ENCODE measurements around the gene PTPN22. TPM values are rescaled to one million over a fixed set of nuclear protein-coding genes. Genes with fewer than 3 reads are reported as not detected.

PTPN22 gene
- total RNA-seq, 1 donor from 2014 or later = 26.1 TPM

DNA sequence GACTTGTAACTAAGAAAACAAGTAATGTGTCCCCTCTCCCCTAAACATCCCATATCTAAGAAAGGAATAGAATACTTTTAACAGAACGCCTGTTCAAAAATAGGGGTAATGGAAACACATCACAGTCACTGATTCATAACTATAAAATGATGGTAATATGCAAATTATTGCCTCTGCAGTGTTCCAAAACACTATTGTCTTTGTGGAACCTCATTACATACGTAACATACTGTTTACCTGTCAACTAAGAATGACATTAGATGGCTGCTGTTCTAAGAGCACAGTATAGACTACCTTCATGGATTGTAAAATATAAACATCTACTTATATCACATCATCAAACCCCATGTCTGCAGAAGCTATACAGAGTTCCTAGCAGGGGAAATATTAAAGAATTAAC lies 19.3 kb upstream of the PTPN22 start:
- ChIA-PET CTCF (no interaction called here), POLR2A (no interaction called here)
- intact Hi-C loops (cut with micrococcal nuclease) = no loop called here
- H3K4me1 Mint-ChIP-seq = no peaks in the 10 kb centered on the region
- TF ChIP-seq, protein P1, sequence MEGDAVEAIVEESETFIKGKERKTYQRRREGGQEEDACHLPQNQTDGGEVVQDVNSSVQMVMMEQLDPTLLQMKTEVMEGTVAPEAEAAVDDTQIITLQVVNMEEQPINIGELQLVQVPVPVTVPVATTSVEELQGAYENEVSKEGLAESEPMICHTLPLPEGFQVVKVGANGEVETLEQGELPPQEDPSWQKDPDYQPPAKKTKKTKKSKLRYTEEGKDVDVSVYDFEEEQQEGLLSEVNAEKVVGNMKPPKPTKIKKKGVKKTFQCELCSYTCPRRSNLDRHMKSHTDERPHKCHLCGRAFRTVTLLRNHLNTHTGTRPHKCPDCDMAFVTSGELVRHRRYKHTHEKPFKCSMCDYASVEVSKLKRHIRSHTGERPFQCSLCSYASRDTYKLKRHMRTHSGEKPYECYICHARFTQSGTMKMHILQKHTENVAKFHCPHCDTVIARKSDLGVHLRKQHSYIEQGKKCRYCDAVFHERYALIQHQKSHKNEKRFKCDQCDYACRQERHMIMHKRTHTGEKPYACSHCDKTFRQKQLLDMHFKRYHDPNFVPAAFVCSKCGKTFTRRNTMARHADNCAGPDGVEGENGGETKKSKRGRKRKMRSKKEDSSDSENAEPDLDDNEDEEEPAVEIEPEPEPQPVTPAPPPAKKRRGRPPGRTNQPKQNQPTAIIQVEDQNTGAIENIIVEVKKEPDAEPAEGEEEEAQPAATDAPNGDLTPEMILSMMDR (IDR thresholded peaks at IDR 0.05) = no peak
- H3K4me3 Mint-ChIP-seq = no peak overlapping the region
- peaks cover 22% of the 10 kb centered on the region for H3K36me3 Mint-ChIP-seq (ENCODE audit: low read depth)
- DNase-seq (no peak), ATAC-seq (ENCODE audit: low read depth) (no peak)
- no peaks in the 10 kb centered on the region for H3K27me3 Mint-ChIP-seq
- no peaks in the 10 kb centered on the region for H3K9me3 Mint-ChIP-seq
- no peak overlapping the region for H3K27ac Mint-ChIP-seq

DNA sequence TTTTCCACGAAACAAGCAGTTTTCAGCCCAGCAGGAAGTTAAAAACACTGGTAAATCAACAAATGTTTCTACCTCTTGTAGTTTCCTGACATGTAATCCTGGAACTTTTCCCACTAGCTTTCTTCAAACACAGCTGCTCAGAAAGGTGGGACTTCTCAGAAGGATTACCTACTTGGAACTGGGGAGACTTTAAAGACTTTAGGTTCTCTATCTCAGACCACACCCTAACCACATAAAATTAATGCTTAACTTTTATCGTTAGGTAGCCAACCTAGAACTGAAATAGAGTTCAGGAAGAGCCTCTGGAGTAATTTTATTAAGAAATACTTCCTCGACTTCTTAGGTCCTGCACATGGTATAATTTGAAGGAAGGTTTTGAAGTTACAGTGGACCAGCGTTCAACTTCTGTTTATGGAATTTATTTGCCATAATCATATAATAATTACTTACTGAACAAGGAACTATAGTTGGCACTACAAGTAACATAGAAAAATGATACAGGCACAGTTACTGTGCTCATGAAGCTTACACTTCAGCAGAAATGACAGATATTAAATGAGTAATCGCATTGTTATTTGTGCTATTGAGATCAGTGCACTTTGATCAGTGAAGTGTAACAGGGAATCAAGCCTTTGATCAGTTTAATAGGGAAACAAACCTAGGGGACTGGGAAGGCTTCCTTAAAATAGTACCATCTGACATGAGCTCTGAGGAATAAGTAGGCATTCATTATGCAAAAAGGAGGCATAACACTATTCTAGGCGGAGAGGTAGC lies 16.1 kb upstream of the PTPN22 start, which contains the start of gene BCL2L15:
BCL2L15 (minus strand) TSS at position 180 of the 774 bp plus-strand sequence. CDS start 206 bp downstream, outside the sequence.
- Mint-ChIP-seq H3K4me1 (peaks cover 5% of the 10 kb centered on the region), H3K9me3 (no peaks in the 10 kb centered on the region), H3K27me3 (no peaks in the 10 kb centered on the region), H3K4me3 (no peak within 1 kb of the TSS), H3K27ac (no peak within 1 kb of the TSS), H3K36me3 (ENCODE audit: low read depth) (peaks cover 1% of the 10 kb centered on the region)
- no peak for DNase-seq
- intact Hi-C loops (cut with micrococcal nuclease) = no loop called here
- no peak for ATAC-seq (ENCODE audit: low read depth)
- ChIA-PET CTCF (no interaction called here), POLR2A (no interaction called here)
- TF ChIP-seq, protein P1 (IDR thresholded peaks at IDR 0.05) = no peak

DNA sequence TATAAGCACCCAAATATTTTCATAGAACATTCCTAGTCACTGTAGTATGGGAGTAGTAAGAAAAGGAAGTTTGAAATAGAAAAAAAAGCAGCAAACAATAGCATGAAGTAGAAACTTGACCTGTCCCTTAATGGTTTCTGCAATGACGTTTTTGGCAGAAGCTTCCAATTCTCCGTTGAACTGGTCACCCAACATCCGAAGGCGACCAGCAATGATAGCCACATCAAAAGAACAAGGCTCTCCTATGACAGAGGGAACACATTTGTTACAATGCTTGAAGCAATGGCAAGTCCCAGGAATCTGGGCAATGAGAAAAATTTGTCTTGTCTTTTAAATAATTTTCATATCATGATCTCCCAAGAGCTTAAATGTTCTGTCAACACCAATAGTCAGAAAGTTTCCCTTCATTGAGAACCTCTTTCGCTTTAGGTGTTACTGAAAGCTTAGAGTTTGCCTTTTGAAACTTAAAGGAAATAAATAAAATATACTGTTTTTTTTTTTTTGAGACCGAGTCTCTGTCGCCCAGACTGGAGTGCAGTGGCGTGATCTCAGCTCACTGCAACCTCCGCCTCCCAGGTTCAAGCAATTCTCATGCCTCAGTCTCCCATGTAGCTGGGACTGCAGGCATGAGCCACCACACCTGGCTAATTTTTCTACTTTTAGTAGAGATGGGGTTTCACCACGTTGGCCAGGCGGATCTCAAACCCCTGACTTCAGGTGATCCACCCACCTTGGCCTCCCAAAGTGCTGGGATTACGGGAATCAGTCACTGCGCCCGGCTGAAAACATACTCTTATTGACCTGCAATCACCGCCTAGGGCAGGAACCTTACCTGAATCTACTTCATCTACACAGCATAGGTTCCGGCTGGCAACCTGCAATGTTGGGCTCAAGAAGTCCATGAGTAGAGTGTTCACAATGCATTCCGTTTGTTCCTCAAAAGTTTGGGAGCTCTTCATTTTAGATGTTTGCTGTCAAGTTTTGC lies 15.2 kb upstream of the PTPN22 start:
- peaks cover 1% of the 10 kb centered on the region for H3K36me3 Mint-ChIP-seq (ENCODE audit: low read depth)
- no peak for DNase-seq
- no peak overlapping the region for H3K4me3 Mint-ChIP-seq
- intact Hi-C loops (cut with micrococcal nuclease) = no loop called here
- H3K4me1 Mint-ChIP-seq = peaks cover 5% of the 10 kb centered on the region
- CTCF ChIA-PET = no interaction called here
- no peaks in the 10 kb centered on the region for H3K27me3 Mint-ChIP-seq
- POLR2A ChIA-PET = interaction anchor here (0.7 to 1.2 kb wide), 2 partner anchors 11 to 90 kb away, joined by 3 to 5 read pairs; no protein-coding TSS in a partner anchor
- no peaks in the 10 kb centered on the region for H3K9me3 Mint-ChIP-seq
- TF ChIP-seq, protein P1 (IDR thresholded peaks at IDR 0.05) = no peak
- ATAC-seq (ENCODE audit: low read depth) = no peak
- no peak overlapping the region for H3K27ac Mint-ChIP-seq

DNA sequence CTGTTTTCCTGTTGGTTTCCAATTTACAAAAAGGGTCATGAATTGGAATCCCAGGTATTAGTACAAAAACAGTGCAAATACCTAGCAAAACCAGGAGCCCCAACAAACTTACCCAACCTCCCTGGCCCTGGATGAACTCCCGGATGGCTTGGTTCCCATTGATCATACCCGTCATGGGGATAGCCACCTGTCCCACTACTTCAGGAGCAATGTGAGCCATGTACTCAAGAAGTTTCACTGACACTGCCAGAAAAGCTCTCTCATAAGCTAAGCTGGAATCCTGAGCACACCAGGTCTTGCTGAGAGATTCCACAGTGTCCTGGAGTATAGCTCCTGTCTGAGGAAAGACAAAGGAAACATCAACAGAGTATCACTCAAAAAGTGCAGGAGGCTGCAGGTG lies 10.1 kb upstream of the PTPN22 start:
- no peaks in the 10 kb centered on the region for H3K27me3 Mint-ChIP-seq
- intact Hi-C loops (cut with micrococcal nuclease) = no loop called here
- H3K4me3 Mint-ChIP-seq = no peak overlapping the region
- CTCF ChIA-PET = no interaction called here
- TF ChIP-seq, protein P1 (IDR thresholded peaks at IDR 0.05) = no peak
- H3K27ac Mint-ChIP-seq = no peak overlapping the region
- DNase-seq (no peak), ATAC-seq (ENCODE audit: low read depth) (no peak)
- H3K36me3 Mint-ChIP-seq (ENCODE audit: low read depth) = peaks cover 1% of the 10 kb centered on the region
- H3K9me3 Mint-ChIP-seq = no peaks in the 10 kb centered on the region
- peaks cover 10% of the 10 kb centered on the region for H3K4me1 Mint-ChIP-seq
- POLR2A ChIA-PET = no interaction called here

DNA sequence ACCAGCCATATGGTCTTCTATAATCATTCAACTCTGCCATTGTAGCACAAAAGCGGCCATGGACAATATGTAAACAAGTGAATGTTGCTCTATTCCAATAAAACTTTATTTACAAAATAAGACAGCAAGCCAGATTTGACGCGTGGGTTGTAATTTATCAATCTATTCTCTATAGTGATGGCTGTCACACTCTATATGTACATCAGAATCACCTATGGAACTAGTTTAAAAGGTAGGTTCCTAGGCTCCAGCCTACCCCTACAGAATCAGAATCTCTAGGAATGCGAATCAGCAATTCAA lies 8.2 kb upstream of the PTPN22 start:
- no peaks in the 10 kb centered on the region for H3K9me3 Mint-ChIP-seq
- POLR2A ChIA-PET = no interaction called here
- peaks cover 1% of the 10 kb centered on the region for H3K36me3 Mint-ChIP-seq (ENCODE audit: low read depth)
- TF ChIP-seq, protein P1 (IDR thresholded peaks at IDR 0.05) = no peak
- no peak for ATAC-seq (ENCODE audit: low read depth)
- peaks cover 20% of the 10 kb centered on the region for H3K4me1 Mint-ChIP-seq
- intact Hi-C loops (cut with micrococcal nuclease) = no loop called here
- no peak for DNase-seq
- CTCF ChIA-PET = no interaction called here
- no peak overlapping the region for H3K4me3 Mint-ChIP-seq
- H3K27me3 Mint-ChIP-seq = no peaks in the 10 kb centered on the region
- no peak overlapping the region for H3K27ac Mint-ChIP-seq

Measured in activated B cell treated with CpG ODN at 0.5 μM for 24 hours (primary cell).